Omental fat pad (tissue), 4 donors: ENCODE results near the gene TMEM150A. TPM values are rescaled to one million over a fixed set of nuclear protein-coding genes. Genes with fewer than 3 reads are reported as not detected.
A peak's percentile ranks its signal among the peaks of the same experiment; 100 is the strongest.
"Not testable (repeated sequence)": the region's sequence is repeated elsewhere in the genome, so short reads cannot be mapped to it uniquely, and the experiment has no call there.

Source experiments
- ATAC-seq: fragments of 150-250 bp; one replicate; pipeline ENCODE4 v1.9.1; 2016; ENCODE audit warnings: mild to moderate bottlenecking, moderate library complexity; ENCODE audit not compliant: low FRiP score
- DNase-seq: peaks from one replicate; pipeline ENCODE4 v3.0.0-alpha.2; 2019; ENCODE audit warnings: low spot score
- CTCF ChIP-seq, 3 donors: fragments of 450-650 bp; IDR thresholded peaks; one replicate each; pipeline ENCODE4 v1.5.1; 2016 to 2017; ENCODE audit warnings: antibody characterized with exemption in 3 of 3, mild to moderate bottlenecking in 3 of 3, moderate library complexity in 2 of 3
- total RNA-seq, 4 donors: library from RNA; depleted of rRNA; stranded (reverse); fragments of >200 nt; gene quantifications; one replicate each; pipeline ENCODE4 v1.1.0, GENCODE V29; 2016

The TMEM150A gene
- total RNA-seq, 4 donors from 2014 or later = 20.1 to 38.7 (median 25.5) TPM

- DNase-seq (peak; percentile 82), ATAC-seq (peak; percentile 78)
- TF ChIP-seq CTCF (IDR thresholded peaks at IDR 0.05) = no peak
Observed at GRCh38 chr2:85611705-85612587, 9.4 kb upstream of the TMEM150A start, which contains the start of gene C2orf68. Gene C2orf68 (minus strand): TSS chr2:85612066. CDS start chr2:85611984, 82 bp downstream.

DNA sequence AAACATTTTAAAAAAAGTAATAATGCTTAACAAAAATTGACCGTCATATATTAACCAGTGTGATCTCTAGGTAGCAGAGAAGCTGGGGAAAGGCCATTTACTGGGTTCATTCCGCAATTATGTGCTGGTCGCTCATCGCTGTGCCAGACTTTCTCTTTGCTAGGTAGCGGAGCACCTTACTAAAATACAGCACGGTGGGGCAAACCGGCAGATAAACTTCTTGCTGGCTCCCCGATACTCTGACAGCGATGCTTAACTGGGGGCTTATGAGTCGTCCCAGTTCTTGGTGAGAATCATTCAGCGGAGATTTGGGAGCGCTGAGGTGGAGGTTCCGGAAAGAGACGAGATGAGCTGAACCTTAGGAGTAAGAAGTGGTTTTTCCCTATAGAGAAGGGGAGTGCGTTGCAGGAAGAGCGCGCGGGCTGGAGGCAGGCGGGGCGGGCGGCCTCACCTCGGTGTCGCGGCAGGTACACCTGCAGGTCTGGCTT lies 8.8 kb upstream of the TMEM150A start:
- ATAC-seq (peak; percentile 5), DNase-seq (no peak)
- no peak for TF ChIP-seq CTCF (IDR thresholded peaks at IDR 0.05)

GRCh38 chr2:85607268-85608215 lies 5.0 kb upstream of the TMEM150A start:
- DNase-seq (no peak), ATAC-seq (no peak)
- TF ChIP-seq CTCF (IDR thresholded peaks at IDR 0.05) = no peak

DNA sequence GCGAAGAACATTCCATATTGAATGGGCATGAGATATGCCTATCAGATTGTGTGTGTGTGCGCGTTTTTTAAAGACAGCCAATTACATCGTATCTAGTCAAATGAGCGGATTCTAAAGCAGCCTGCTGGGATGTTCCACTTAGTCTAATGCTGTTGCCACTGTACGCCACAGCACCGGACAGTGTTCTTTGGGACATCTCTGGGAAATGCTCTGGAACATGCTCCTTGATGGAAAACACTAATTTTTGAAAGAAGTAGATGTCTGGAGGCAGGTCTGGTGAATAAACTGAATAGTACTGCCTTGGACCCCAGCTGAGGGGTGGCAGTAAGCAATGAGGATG lies 3.6 kb upstream of the TMEM150A start:
- ATAC-seq = no peak
- no peak for TF ChIP-seq CTCF (IDR thresholded peaks at IDR 0.05)
- no peak for DNase-seq

DNA sequence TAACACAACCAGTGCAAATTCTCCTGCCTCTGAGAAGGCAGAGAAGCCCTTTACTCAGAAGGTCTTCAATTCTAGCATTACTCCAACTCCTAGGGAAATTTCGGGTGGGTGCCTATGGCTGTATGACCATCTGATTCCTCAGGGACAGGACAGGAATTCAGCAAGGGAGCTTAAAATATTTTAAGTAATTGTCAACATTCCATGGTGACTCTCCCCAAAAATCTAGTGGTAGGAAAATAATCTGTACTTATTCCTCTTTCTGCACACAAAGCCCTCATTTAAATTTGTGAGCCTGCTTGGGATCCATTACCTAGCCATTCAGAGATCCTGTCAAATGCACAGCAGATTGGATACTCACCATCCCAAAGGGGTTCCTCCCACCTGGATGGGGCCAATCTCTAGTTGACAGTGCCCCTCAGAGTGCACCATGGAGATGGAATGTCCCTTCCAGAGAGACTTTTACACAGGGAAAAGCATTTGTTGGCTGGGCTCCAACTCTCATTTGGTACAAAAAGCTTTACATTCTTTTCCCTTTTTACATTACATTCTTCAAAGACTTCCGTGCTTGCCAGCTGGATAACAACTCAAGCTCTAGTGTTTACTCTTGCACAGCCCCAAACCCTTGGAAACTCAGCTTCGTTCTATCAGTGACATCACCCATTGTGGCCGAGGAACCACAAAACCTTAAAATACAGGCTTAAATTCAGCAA lies 3.1 kb upstream of the TMEM150A start:
- ATAC-seq = no peak
- no peak for TF ChIP-seq CTCF (IDR thresholded peaks at IDR 0.05)
- DNase-seq = no peak

DNA sequence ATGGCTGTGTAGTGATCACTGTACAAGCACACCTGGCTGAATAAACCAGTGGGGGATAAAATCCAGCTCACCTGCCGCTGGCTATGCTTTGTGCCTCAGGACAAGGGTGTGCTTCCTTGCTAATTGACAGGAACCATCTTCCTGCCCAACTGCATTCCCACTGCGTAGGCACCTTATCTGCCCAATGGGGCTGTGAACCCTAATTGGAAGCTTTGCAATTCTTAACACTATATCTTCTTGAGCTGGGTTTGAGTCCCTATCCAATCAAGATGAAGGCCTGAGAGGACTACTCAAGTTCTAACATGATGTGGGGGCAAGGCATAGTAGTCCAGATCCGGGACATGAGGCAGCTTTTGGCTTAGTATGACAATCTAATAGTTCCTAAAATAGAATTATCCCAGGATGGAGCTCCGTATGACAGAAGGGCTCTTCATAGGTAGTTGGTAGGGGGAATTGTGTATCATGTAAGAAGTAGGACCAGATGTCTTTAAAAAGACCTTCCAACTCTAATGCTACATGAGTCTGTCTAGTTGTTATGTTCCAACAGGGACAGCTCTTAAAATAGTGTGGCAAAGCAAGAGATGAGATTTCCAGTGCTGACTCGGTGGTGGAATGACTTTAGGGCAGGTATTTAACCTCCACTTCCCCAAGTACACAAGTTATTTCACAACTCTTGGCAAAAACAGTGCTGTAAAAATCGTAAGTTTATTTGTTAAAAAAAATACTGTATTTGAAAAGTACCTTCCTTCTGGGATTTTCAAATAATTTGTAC lies 2.3 kb upstream of the TMEM150A start:
- DNase-seq = no peak
- ATAC-seq = no peak
- TF ChIP-seq CTCF (IDR thresholded peaks at IDR 0.05) = no peak

DNA sequence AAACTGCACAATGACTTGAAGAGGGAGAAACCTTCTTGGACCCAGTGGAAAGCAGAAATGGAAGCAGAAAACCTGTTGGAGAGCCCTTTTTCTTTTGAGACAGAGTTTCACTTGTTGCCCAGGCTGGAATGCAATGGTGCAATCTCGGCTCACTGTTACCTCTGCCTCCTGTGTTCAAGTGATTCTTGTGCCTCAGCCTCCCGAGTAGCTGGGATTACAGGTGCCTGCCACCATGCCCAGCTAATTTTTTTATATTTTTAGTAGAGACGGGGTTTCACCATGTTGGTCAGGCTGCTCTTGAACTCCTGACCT lies 1.6 kb upstream of the TMEM150A start:
- DNase-seq, ATAC-seq: not testable (repeated sequence)
